ENCODE data around the gene BAX.

DNA sequence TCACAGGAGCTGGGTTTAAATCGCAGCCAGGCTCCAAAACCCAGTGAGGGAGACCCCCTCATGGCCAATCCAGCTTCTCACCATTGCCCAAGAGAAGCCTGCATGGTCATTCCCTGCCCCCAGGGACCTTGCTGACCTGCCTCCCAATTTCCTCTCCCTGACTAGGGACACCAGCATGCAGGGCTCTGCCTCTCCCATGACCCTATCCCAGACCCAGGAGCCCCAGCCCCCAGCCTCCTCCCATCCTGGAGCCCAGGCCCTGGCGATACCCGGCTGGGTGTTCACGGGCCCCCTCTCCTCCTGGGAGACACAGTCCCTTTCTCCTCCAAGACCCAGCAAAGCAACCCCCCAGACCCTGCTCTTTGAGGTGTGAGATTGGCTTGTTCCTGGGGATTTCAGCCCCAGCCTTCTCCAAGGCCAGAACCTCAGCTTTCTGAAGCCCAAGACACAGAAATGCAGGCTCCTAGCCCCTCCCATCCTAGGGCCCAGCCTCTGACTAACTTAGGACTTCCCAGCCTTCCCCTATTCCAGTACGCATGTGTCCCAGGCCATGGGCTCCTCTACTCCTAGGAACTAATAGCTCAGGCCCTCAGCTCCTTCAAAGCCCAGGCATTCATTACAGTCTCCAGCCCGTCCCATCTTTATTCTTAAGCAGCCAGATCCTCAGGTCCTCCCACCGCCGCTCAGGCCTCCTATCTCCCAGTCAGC, 37.4 kb downstream of the BAX start:
- TF ChIP-seq POLR2A (conservative IDR thresholded peaks at IDR 0.05) = no peak
- no peak for TF ChIP-seq CC2D1A (IDR thresholded peaks at IDR 0.05)
- no peak for TF ChIP-seq TAF1 (IDR thresholded peaks at IDR 0.05; ENCODE audit: control insufficient read depth, extremely low read depth, insufficient read depth, low read length, severe bottlenecking)
- no peak for TF ChIP-seq XRCC5 (IDR thresholded peaks at IDR 0.05; ENCODE audit: low read depth, low read length)
- no peak for TF ChIP-seq GABPA (tag; conservative IDR thresholded peaks at IDR 0.05; ENCODE audit: low read depth)
- TF ChIP-seq, protein P1, sequence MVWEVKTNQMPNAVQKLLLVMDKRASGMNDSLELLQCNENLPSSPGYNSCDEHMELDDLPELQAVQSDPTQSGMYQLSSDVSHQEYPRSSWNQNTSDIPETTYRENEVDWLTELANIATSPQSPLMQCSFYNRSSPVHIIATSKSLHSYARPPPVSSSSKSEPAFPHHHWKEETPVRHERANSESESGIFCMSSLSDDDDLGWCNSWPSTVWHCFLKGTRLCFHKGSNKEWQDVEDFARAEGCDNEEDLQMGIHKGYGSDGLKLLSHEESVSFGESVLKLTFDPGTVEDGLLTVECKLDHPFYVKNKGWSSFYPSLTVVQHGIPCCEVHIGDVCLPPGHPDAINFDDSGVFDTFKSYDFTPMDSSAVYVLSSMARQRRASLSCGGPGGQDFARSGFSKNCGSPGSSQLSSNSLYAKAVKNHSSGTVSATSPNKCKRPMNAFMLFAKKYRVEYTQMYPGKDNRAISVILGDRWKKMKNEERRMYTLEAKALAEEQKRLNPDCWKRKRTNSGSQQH (CRISPR knock-in tag; IDR thresholded peaks at IDR 0.05) = no peak
- TF ChIP-seq, protein P2, sequence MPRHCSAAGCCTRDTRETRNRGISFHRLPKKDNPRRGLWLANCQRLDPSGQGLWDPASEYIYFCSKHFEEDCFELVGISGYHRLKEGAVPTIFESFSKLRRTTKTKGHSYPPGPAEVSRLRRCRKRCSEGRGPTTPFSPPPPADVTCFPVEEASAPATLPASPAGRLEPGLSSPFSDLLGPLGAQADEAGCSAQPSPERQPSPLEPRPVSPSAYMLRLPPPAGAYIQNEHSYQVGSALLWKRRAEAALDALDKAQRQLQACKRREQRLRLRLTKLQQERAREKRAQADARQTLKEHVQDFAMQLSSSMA (CRISPR knock-in tag; IDR thresholded peaks at IDR 0.05) = no peak
- no peak for TF ChIP-seq RB1 (IDR thresholded peaks at IDR 0.05; ENCODE audit: low read depth)
- no peak for TF ChIP-seq ZBTB17 (CRISPR knock-in tag; IDR thresholded peaks at IDR 0.05)
- TF ChIP-seq POLR2AphosphoS5 (IDR thresholded peaks at IDR 0.05; ENCODE audit: control insufficient read depth, insufficient read depth, low read depth, low read length) = no peak
